Measurements from ENCODE around the gene TBC1D16.
"Not testable (repeated sequence)": the region's sequence is repeated elsewhere in the genome, so short reads cannot be mapped to it uniquely, and the experiment has no call there.

TBC1D16 gene

DNA sequence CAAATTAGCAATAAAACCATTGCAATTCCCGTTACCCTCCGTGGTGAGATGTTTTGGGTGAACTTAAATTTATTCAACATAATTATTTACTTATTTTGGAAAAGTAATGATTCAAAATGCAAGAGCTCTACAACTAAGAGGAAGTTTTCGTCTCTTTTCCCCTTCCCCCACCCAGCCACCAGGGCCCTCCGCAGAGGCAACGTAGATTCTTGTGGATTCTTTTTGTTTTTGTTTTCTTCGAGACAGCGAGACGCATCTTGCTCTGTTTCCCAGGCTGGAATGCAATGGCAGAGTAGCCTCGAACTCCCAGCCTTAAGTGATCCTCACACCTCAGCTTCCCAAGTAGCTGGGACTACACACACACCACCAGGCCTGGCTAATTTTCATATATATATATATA, 19.9 kb upstream of the TBC1D16 start:
- DNase-seq (ENCODE audit: low read depth, low spot score): no peak
- in situ Hi-C loops (cut with HindIII; ENCODE audit: low sequenced_read_pairs): no loop called here
- TF ChIP-seq, protein P1, sequence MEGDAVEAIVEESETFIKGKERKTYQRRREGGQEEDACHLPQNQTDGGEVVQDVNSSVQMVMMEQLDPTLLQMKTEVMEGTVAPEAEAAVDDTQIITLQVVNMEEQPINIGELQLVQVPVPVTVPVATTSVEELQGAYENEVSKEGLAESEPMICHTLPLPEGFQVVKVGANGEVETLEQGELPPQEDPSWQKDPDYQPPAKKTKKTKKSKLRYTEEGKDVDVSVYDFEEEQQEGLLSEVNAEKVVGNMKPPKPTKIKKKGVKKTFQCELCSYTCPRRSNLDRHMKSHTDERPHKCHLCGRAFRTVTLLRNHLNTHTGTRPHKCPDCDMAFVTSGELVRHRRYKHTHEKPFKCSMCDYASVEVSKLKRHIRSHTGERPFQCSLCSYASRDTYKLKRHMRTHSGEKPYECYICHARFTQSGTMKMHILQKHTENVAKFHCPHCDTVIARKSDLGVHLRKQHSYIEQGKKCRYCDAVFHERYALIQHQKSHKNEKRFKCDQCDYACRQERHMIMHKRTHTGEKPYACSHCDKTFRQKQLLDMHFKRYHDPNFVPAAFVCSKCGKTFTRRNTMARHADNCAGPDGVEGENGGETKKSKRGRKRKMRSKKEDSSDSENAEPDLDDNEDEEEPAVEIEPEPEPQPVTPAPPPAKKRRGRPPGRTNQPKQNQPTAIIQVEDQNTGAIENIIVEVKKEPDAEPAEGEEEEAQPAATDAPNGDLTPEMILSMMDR (IDR thresholded peaks at IDR 0.05; ENCODE audit: low read depth, low read length): no peak
- H3K4me3 ChIP-seq (ENCODE audit: low read depth, low read length): no peak overlapping the region

- H3K4me3 ChIP-seq (ENCODE audit: low read depth, low read length): no peak overlapping the region
- TF ChIP-seq, protein P1 (IDR thresholded peaks at IDR 0.05; ENCODE audit: low read depth, low read length): no peak
- in situ Hi-C loops (cut with HindIII; ENCODE audit: low sequenced_read_pairs): no loop called here
- DNase-seq (ENCODE audit: low read depth, low spot score): no peak
These were observed 17.4 kb upstream of the TBC1D16 start for GRCh38 chr17:80053102-80053501.

GRCh38 chr17:80051681-80052080, 16.0 kb upstream of the TBC1D16 start:
- DNase-seq (ENCODE audit: low read depth, low spot score): no peak
- in situ Hi-C loops (cut with HindIII; ENCODE audit: low sequenced_read_pairs): no loop called here
- no peak overlapping the region for H3K4me3 ChIP-seq (ENCODE audit: low read depth, low read length)
- TF ChIP-seq, protein P1 (IDR thresholded peaks at IDR 0.05; ENCODE audit: low read depth, low read length): no peak

DNA sequence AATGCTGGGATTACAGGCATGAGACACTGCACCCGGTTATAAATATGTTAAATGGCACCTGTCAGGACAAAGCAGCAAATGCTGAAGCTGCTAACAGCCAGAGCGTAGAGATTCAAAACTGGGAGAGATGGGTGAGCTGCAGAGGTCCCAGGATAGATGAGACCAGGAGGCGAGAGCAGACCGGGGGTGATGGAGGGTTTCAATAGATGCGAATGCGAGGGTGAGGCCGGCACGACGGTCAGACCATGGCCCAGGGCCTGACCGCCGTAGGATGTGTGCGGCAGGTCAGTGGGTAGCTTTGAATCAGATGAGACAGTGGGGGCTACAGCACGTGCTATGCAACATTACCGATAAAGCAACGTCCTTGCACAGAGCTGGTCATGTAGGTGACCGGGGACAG, 15.0 kb upstream of the TBC1D16 start:
- no peak overlapping the region for H3K4me3 ChIP-seq (ENCODE audit: low read depth, low read length)
- TF ChIP-seq, protein P1 (IDR thresholded peaks at IDR 0.05; ENCODE audit: low read depth, low read length): no peak
- DNase-seq (ENCODE audit: low read depth, low spot score): no peak
- in situ Hi-C loops (cut with HindIII; ENCODE audit: low sequenced_read_pairs): no loop called here

DNA sequence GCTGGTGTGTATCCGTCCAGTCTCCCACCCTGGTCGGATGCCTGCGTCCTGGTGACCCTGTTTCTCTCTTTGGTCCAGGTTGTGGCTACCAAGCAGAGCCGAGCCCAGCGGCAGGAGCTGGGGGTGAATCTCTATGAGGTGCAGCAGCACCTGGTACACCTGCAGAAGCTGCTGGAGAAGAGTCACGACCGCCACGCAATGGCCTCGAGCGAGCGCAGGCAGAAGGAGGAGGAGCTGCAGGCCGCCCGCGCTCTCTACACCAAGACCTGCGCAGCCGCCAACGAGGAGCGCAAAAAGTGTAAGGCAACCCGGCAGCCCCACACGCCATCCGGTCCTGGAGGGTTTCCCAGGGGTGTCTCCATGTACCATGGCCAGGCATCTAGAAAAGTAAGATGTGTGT, 14.3 kb upstream of the TBC1D16 start:
- in situ Hi-C loops (cut with HindIII; ENCODE audit: low sequenced_read_pairs): no loop called here
- no peak for DNase-seq (ENCODE audit: low read depth, low spot score)
- TF ChIP-seq, protein P1 (IDR thresholded peaks at IDR 0.05; ENCODE audit: low read depth, low read length): no peak
- no peak overlapping the region for H3K4me3 ChIP-seq (ENCODE audit: low read depth, low read length)

DNA sequence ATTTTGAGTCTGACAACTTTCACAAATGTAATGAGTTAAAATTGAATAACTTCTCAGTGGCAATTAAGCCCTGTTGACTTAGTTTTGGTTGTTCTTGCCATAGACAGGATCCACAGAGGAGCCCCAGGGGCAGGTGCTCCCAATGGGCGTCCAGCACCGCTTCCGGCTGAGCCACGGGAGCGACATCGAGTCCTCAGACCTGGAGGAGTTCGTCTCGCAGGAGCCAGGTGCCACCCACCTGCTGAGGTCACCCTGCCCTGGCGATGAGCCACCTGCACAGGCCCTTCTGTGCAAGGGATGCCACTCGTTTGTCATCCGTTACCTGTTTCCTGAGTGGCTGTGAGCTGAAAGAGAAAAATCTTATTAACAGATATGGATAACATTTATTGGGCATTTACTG, 11.5 kb upstream of the TBC1D16 start:
- TF ChIP-seq, protein P1 (IDR thresholded peaks at IDR 0.05; ENCODE audit: low read depth, low read length): no peak
- H3K4me3 ChIP-seq (ENCODE audit: low read depth, low read length): no peak overlapping the region
- in situ Hi-C loops (cut with HindIII; ENCODE audit: low sequenced_read_pairs): no loop called here

DNA sequence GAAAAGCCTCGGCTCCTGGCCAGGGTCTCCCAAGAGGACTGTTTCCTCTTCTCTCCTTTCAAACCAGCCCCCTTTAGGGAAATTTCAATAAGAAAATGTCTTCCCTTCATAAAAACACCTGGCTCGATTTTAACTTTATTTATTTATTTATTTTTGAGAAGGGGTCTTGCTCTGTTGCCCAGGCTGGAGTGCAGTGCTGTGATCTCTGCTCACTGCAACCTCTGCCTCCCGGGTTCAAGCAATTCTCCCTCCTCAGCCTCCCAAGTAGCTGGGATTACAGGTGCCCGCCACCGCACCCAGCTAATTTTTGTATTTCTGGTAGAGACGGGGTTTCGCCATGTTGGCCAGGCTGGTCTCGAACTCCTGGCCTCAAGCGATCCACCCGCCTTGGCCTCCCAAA, 11.0 kb upstream of the TBC1D16 start:
- H3K4me3 ChIP-seq (ENCODE audit: low read depth, low read length); in situ Hi-C loops (cut with HindIII; ENCODE audit: low sequenced_read_pairs); DNase-seq (ENCODE audit: low read depth, low spot score): not testable (repeated sequence)

More for the DNA sequence above, 11.5 kb upstream of the TBC1D16 start:
- DNase-seq (ENCODE audit: low read depth, low spot score): no peak
